ENCODE data around the gene MAJIN. TPM values are rescaled to one million over a fixed set of nuclear protein-coding genes. Genes with fewer than 3 reads are reported as not detected.

Gene MAJIN
- total RNA-seq, 1 donor from 2014 or later: not detected

DNA sequence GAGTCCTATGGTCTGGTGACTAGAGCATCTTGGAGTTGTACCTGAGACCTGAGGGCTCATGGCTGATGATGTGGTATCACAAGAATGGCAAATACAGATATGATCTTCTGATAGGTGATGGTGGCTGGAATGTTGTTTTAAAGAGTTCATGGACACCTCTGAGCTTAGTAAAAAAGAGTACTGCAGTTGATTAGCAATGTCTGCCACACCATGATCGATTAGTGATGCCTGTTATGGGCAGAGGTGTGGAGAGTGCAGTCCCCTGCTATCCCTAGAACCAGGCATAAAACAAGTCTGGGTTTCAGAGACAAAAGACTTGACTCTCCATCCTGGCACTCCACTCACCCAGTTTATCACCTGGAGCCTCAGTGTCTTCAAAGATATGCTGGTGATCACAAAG is 26.2 kb upstream of the MAJIN start:
- Mint-ChIP-seq H3K27ac (ENCODE audit: unreplicated experiment) (no peak overlapping the region), H3K27me3 (ENCODE audit: low read depth) (no peaks in the 10 kb centered on the region), H3K4me1 (ENCODE audit: low read depth) (peaks cover 5% of the 10 kb centered on the region), H3K4me3 (ENCODE audit: unreplicated experiment) (no peak overlapping the region), H3K9me3 (ENCODE audit: low read depth) (no peaks in the 10 kb centered on the region), H3K36me3 (ENCODE audit: low read depth) (no peaks in the 10 kb centered on the region)
- DNase-seq (ENCODE audit: low spot score): no peak
- TF ChIP-seq, protein P1, sequence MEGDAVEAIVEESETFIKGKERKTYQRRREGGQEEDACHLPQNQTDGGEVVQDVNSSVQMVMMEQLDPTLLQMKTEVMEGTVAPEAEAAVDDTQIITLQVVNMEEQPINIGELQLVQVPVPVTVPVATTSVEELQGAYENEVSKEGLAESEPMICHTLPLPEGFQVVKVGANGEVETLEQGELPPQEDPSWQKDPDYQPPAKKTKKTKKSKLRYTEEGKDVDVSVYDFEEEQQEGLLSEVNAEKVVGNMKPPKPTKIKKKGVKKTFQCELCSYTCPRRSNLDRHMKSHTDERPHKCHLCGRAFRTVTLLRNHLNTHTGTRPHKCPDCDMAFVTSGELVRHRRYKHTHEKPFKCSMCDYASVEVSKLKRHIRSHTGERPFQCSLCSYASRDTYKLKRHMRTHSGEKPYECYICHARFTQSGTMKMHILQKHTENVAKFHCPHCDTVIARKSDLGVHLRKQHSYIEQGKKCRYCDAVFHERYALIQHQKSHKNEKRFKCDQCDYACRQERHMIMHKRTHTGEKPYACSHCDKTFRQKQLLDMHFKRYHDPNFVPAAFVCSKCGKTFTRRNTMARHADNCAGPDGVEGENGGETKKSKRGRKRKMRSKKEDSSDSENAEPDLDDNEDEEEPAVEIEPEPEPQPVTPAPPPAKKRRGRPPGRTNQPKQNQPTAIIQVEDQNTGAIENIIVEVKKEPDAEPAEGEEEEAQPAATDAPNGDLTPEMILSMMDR (IDR thresholded peaks at IDR 0.05): no peak

- no peak within 1 kb of the TSS for H3K27ac Mint-ChIP-seq (ENCODE audit: unreplicated experiment)
- H3K27me3 Mint-ChIP-seq (ENCODE audit: low read depth): no peaks in the 10 kb centered on the region
- H3K36me3 Mint-ChIP-seq (ENCODE audit: low read depth): no peaks in the 10 kb centered on the region
- no peak within 1 kb of the TSS for H3K4me3 Mint-ChIP-seq (ENCODE audit: unreplicated experiment)
- TF ChIP-seq, protein P1 (IDR thresholded peaks at IDR 0.05): peak; percentile 49
- no peak for DNase-seq (ENCODE audit: low spot score)
- H3K4me1 Mint-ChIP-seq (ENCODE audit: low read depth): peaks cover 5% of the 10 kb centered on the region
- no peaks in the 10 kb centered on the region for H3K9me3 Mint-ChIP-seq (ENCODE audit: low read depth)
Measured at GRCh38 chr11:64996710-64997380, 24.9 kb upstream of the MAJIN start, which contains the start of gene BATF2. Gene BATF2 (minus strand): TSS chr11:64996971. CDS start chr11:64996914, 57 bp downstream.

GRCh38 chr11:64996327-64996709 is 24.4 kb upstream of the MAJIN start:
- H3K9me3 Mint-ChIP-seq (ENCODE audit: low read depth): no peaks in the 10 kb centered on the region
- no peak overlapping the region for H3K27ac Mint-ChIP-seq (ENCODE audit: unreplicated experiment)
- no peak for DNase-seq (ENCODE audit: low spot score)
- no peak overlapping the region for H3K4me3 Mint-ChIP-seq (ENCODE audit: unreplicated experiment)
- no peaks in the 10 kb centered on the region for H3K27me3 Mint-ChIP-seq (ENCODE audit: low read depth)
- H3K4me1 Mint-ChIP-seq (ENCODE audit: low read depth): peaks cover 5% of the 10 kb centered on the region
- no peaks in the 10 kb centered on the region for H3K36me3 Mint-ChIP-seq (ENCODE audit: low read depth)
- TF ChIP-seq, protein P1 (IDR thresholded peaks at IDR 0.05): no peak

DNA sequence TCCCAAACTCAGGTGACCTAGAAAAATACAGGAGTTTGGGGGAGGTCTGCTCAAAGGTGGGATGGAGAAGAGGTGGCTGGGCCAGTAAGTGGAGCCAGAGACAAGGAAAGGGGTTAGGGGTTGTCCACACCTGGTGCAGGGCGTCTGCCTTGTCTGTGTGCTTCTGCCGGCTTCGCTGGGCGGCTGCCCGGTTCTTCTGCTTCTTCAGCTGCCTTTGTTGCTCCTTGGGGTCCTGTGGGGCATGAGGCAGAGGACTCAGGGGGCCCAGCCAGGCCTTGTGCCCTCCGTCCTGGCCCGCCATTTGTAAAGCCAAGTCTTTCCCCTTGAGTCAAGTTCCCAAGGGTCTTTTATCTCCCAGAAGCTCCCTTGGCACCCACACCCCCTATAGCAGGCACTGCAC is 22.4 kb upstream of the MAJIN start:
- no peak for DNase-seq (ENCODE audit: low spot score)
- Mint-ChIP-seq H3K27me3 (ENCODE audit: low read depth) (no peaks in the 10 kb centered on the region), H3K27ac (ENCODE audit: unreplicated experiment) (no peak overlapping the region), H3K36me3 (ENCODE audit: low read depth) (no peaks in the 10 kb centered on the region), H3K4me1 (ENCODE audit: low read depth) (peaks cover 11% of the 10 kb centered on the region), H3K4me3 (ENCODE audit: unreplicated experiment) (no peak overlapping the region), H3K9me3 (ENCODE audit: low read depth) (no peaks in the 10 kb centered on the region)
- TF ChIP-seq, protein P1 (IDR thresholded peaks at IDR 0.05): no peak

GRCh38 chr11:64990222-64990923 is 18.5 kb upstream of the MAJIN start:
- no peaks in the 10 kb centered on the region for H3K27me3 Mint-ChIP-seq (ENCODE audit: low read depth)
- no peaks in the 10 kb centered on the region for H3K9me3 Mint-ChIP-seq (ENCODE audit: low read depth)
- DNase-seq (ENCODE audit: low spot score): no peak
- TF ChIP-seq, protein P1 (IDR thresholded peaks at IDR 0.05): no peak
- H3K36me3 Mint-ChIP-seq (ENCODE audit: low read depth): no peaks in the 10 kb centered on the region
- H3K27ac Mint-ChIP-seq (ENCODE audit: unreplicated experiment): no peak overlapping the region
- no peak overlapping the region for H3K4me3 Mint-ChIP-seq (ENCODE audit: unreplicated experiment)
- H3K4me1 Mint-ChIP-seq (ENCODE audit: low read depth): peaks cover 5% of the 10 kb centered on the region
